ENCODE results near the gene IL1R2.

Gene IL1R2

DNA sequence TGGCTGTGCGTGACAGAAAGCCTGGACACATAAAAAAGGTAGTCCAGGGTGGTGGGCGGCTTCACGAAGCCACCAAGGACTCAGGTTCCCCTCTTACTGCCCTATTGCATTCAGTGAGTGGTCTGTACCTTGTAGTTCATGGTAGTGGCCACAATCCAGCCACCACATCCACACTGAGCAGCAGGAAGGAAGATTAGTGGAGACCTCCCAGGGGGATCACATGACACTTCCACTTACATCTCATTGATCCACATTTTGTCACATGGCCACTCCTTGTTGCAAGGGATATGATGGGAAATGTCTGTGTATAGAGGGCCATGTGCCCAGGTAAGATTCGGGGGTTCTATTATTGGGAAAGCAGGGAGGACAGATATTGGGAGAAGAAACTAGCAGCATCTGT is 13.7 kb downstream of the IL1R2 start:
- no peaks in the 10 kb centered on the region for H4K20me1 ChIP-seq (ENCODE audit: control insufficient read depth, insufficient read depth, low read depth, low read length)
- H3K79me2 ChIP-seq (ENCODE audit: control insufficient read depth, low read length) = no peaks in the 10 kb centered on the region
- no peak overlapping the region for H3K27ac ChIP-seq (ENCODE audit: low read depth, low read length)
- H3K4me2 ChIP-seq (ENCODE audit: low read length) = no peak overlapping the region
- no peaks in the 10 kb centered on the region for H3K36me3 ChIP-seq (ENCODE audit: control insufficient read depth, low read length)
- H3K27me3 ChIP-seq (ENCODE audit: control insufficient read depth, low read length) = peaks cover 6% of the 10 kb centered on the region; the same call in 1 of the 2 replicates
- no peaks in the 10 kb centered on the region for H3K9me2 ChIP-seq (replicated peaks; ENCODE audit: control insufficient read depth, low read length)
- H3K9me3 ChIP-seq (ENCODE audit: control insufficient read depth, insufficient read depth, low read length) = no peaks in the 10 kb centered on the region
- H3K4me1 ChIP-seq (ENCODE audit: control insufficient read depth, low read length) = no peaks in the 10 kb centered on the region
- no peak overlapping the region for H3K4me3 ChIP-seq (ENCODE audit: low read length)
- TF ChIP-seq, protein P1, sequence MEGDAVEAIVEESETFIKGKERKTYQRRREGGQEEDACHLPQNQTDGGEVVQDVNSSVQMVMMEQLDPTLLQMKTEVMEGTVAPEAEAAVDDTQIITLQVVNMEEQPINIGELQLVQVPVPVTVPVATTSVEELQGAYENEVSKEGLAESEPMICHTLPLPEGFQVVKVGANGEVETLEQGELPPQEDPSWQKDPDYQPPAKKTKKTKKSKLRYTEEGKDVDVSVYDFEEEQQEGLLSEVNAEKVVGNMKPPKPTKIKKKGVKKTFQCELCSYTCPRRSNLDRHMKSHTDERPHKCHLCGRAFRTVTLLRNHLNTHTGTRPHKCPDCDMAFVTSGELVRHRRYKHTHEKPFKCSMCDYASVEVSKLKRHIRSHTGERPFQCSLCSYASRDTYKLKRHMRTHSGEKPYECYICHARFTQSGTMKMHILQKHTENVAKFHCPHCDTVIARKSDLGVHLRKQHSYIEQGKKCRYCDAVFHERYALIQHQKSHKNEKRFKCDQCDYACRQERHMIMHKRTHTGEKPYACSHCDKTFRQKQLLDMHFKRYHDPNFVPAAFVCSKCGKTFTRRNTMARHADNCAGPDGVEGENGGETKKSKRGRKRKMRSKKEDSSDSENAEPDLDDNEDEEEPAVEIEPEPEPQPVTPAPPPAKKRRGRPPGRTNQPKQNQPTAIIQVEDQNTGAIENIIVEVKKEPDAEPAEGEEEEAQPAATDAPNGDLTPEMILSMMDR (IDR thresholded peaks at IDR 0.05; ENCODE audit: low read depth, low read length, poor library complexity, severe bottlenecking) = no peak
- no peak for TF ChIP-seq EZH2phosphoT487 (IDR thresholded peaks at IDR 0.05; ENCODE audit: borderline replicate concordance, low read length)
- no peaks in the 10 kb centered on the region for H3F3A ChIP-seq (ENCODE audit: control insufficient read depth, insufficient read depth)

DNA sequence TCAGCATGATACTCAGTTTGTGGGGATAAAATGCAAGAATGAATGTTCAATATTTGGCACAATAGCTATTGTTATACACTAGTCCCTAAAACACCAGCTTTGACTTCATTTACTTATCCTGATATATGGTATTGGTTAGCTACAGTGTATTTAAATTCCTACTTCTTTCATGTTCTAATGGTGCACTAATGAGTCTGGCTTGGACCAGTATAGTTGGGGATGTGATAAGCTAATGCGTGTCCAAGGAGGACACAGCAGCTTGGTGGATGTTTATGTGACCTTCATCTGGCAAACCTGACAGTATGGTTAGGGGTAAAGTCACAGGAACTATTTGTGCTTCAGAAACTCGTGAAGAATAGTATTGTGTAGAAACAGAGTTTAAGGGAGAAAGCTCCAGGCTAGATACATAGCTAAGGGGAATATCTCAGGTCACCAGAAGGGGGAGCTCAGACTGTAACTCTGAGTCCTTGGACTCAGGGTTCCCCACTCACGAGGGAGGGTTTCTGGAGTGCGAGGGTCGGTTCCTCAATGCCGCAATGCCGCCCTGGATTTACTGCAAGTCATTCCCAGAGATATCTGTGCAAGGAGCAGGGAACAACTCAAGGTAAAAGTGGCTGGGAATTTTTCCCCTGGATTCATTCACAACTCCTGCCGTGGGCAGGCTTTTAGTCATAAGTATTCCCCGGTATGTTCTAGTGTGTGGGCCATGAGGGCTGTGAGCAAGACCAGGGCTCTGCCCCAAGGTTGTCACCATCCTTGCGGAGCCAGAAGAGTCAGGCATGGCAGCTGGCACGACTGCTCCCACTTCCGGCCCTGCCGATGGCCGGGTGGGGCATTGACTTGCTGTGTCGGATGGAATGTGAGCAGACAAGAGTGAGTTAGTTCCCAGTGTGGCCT is 14.5 kb downstream of the IL1R2 start:
- no peaks in the 10 kb centered on the region for H3K36me3 ChIP-seq (ENCODE audit: control insufficient read depth, low read length)
- H3K27me3 ChIP-seq (ENCODE audit: control insufficient read depth, low read length) = peaks cover 6% of the 10 kb centered on the region; the same call in 1 of the 2 replicates
- TF ChIP-seq, protein P1 (IDR thresholded peaks at IDR 0.05; ENCODE audit: low read depth, low read length, poor library complexity, severe bottlenecking) = peak; percentile 66
- no peak for TF ChIP-seq EZH2phosphoT487 (IDR thresholded peaks at IDR 0.05; ENCODE audit: borderline replicate concordance, low read length)
- no peak overlapping the region for H3K27ac ChIP-seq (ENCODE audit: low read depth, low read length)
- H3K9me3 ChIP-seq (ENCODE audit: control insufficient read depth, insufficient read depth, low read length) = no peaks in the 10 kb centered on the region
- no peak overlapping the region for H3K4me2 ChIP-seq (ENCODE audit: low read length)
- no peak overlapping the region for H3K4me3 ChIP-seq (ENCODE audit: low read length)
- H3K79me2 ChIP-seq (ENCODE audit: control insufficient read depth, low read length) = no peaks in the 10 kb centered on the region
- no peaks in the 10 kb centered on the region for H3F3A ChIP-seq (ENCODE audit: control insufficient read depth, insufficient read depth)
- no peaks in the 10 kb centered on the region for H4K20me1 ChIP-seq (ENCODE audit: control insufficient read depth, insufficient read depth, low read depth, low read length)
- H3K9me2 ChIP-seq (replicated peaks; ENCODE audit: control insufficient read depth, low read length) = no peaks in the 10 kb centered on the region
- no peaks in the 10 kb centered on the region for H3K4me1 ChIP-seq (ENCODE audit: control insufficient read depth, low read length)

DNA sequence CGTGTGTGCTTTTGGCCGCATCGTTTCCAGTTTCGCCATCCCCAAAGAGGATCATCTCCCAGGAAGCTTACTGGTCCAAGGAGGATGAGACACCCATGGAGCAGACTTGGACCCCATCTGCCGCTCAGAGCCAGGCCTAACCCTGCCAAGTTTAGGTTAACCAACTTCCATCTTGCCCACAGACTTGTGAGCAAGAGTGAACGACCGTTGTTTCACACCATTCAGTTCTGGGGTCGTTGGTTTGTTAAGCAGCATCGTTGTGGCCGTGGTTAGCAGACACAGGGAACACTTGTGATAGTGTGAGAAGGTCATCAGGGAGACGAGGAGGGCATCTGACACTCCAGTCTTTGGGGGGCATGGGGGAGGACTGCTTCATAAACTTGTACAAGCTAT is 15.1 kb downstream of the IL1R2 start:
- H3K79me2 ChIP-seq (ENCODE audit: control insufficient read depth, low read length) = no peaks in the 10 kb centered on the region
- peaks cover 6% of the 10 kb centered on the region; the same call in 1 of the 2 replicates for H3K27me3 ChIP-seq (ENCODE audit: control insufficient read depth, low read length)
- no peaks in the 10 kb centered on the region for H3K9me2 ChIP-seq (replicated peaks; ENCODE audit: control insufficient read depth, low read length)
- no peaks in the 10 kb centered on the region for H3K36me3 ChIP-seq (ENCODE audit: control insufficient read depth, low read length)
- no peaks in the 10 kb centered on the region for H3K4me1 ChIP-seq (ENCODE audit: control insufficient read depth, low read length)
- no peaks in the 10 kb centered on the region for H3F3A ChIP-seq (ENCODE audit: control insufficient read depth, insufficient read depth)
- TF ChIP-seq EZH2phosphoT487 (IDR thresholded peaks at IDR 0.05; ENCODE audit: borderline replicate concordance, low read length) = no peak
- TF ChIP-seq, protein P1 (IDR thresholded peaks at IDR 0.05; ENCODE audit: low read depth, low read length, poor library complexity, severe bottlenecking) = no peak
- no peak overlapping the region for H3K4me3 ChIP-seq (ENCODE audit: low read length)
- no peaks in the 10 kb centered on the region for H4K20me1 ChIP-seq (ENCODE audit: control insufficient read depth, insufficient read depth, low read depth, low read length)
- H3K4me2 ChIP-seq (ENCODE audit: low read length) = no peak overlapping the region
- H3K27ac ChIP-seq (ENCODE audit: low read depth, low read length) = no peak overlapping the region
- no peaks in the 10 kb centered on the region for H3K9me3 ChIP-seq (ENCODE audit: control insufficient read depth, insufficient read depth, low read length)
